NCI-H187 treated with DMSO at 0.1 percent for 48 hours (cell line): Measurements from ENCODE around the gene SLC43A3.

Source experiments
- DNase-seq: peaks from one replicate; lab custom pipeline; 2025; lab: John Stamatoyannopoulos, UW

SLC43A3 gene

DNA sequence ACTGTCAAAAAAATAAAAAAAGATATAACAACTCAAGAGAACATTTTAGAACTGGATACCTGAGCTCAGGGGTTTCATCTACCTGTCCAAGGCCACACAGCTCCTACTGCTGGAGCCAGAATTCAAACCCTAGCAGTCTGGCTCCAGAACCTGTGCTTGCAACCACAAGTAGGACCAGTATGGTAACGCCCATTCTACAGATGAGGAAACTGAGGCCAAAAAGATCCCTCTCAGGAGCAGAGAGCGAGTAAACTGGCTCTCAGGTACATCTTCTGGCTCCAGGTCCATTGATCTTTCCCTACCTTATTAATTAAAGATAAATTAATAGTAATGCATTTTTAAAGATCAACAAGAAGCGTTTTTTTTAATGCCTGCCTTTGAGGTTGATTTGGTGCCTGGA lies 69.6 kb downstream of the SLC43A3 start:
- DNase-seq, result no peak
